GM21360 (cell line): ENCODE measurements around the gene TSPAN10.

Experiments used
- ATAC-seq: cut with Tn5 transposase; IDR thresholded peaks from one replicate; pipeline ENCODE4 v1.9.1; 2021; ENCODE audit warnings: mild to moderate bottlenecking, moderate library complexity; ENCODE audit not compliant: unreplicated experiment

Gene TSPAN10

GRCh38 chr17:81631482-81631881, 5.5 kb upstream of the TSPAN10 start:
- no peak for ATAC-seq

- ATAC-seq, result no peak
Observed at GRCh38 chr17:81635431-81635830, 1.6 kb upstream of the TSPAN10 start.

- ATAC-seq, result no peak
Observed at GRCh38 chr17:81635973-81636504, 957 bp upstream of the TSPAN10 start.

GRCh38 chr17:81638683-81639082, 1.7 kb downstream of the TSPAN10 start:
- no peak for ATAC-seq

GRCh38 chr17:81640011-81640410, 3.0 kb downstream of the TSPAN10 start:
- no peak for ATAC-seq

- ATAC-seq, result no peak
Observed at GRCh38 chr17:81641825-81642489, 5.0 kb downstream of the TSPAN10 start.

GRCh38 chr17:81644496-81644895, 7.5 kb downstream of the TSPAN10 start:
- ATAC-seq, result no peak

- no peak for ATAC-seq
Observed at GRCh38 chr17:81644976-81645952, 8.3 kb downstream of the TSPAN10 start.

GRCh38 chr17:81646869-81647600, 10.0 kb downstream of the TSPAN10 start:
- ATAC-seq, result no peak

- no peak for ATAC-seq
Observed at GRCh38 chr17:81647640-81648012, 10.6 kb downstream of the TSPAN10 start.

GRCh38 chr17:81648013-81648706, 11.2 kb downstream of the TSPAN10 start:
- ATAC-seq, result no peak

GRCh38 chr17:81648707-81649085, 11.7 kb downstream of the TSPAN10 start:
- no peak for ATAC-seq

- ATAC-seq, result no peak
Observed at GRCh38 chr17:81650951-81651350, 14.0 kb downstream of the TSPAN10 start.

- ATAC-seq, result no peak
Observed at GRCh38 chr17:81651692-81652091, 14.7 kb downstream of the TSPAN10 start.

- no peak for ATAC-seq
Observed at GRCh38 chr17:81652906-81653771, 16.1 kb downstream of the TSPAN10 start.

- no peak for ATAC-seq
Observed at GRCh38 chr17:81655378-81656117, 18.6 kb downstream of the TSPAN10 start.

- no peak for ATAC-seq
Observed at GRCh38 chr17:81656118-81656743, 19.2 kb downstream of the TSPAN10 start, which contains the start of gene PDE6G. PDE6G (minus strand) TSS chr17:81656542; CDS start chr17:81653305, 3,237 bp downstream.

- no peak for ATAC-seq
Observed at GRCh38 chr17:81656835-81657234, 19.8 kb downstream of the TSPAN10 start.
